OCI-LY3 (cell line): Measurements from ENCODE around the gene GATA5.

Source experiments
- H2AFZ ChIP-seq: fragments of 200-600, 300-600 bp; shearing (Covaris generic); 2 replicates; pipeline ENCODE4 v1.6.0; 2014; ENCODE audit warnings: antibody characterized with exemption, low read depth, low read length
- H3K27ac ChIP-seq: fragments of 200-600, 300-600 bp; sonication (generic); 2 replicates; pipeline ENCODE4 v1.5.1; 2014; ENCODE audit warnings: mild to moderate bottlenecking, low read length, moderate library complexity, mixed read lengths
- H3K27me3 ChIP-seq: fragments of 200-600, 300-600 bp; sonication (generic); 2 replicates; pipeline ENCODE4 v1.6.1; 2014; ENCODE audit warnings: low read depth, low read length, mixed read lengths
- H3K36me3 ChIP-seq: fragments of 200-600, 300-600 bp; sonication (generic); replicated peaks from 2 replicates; pipeline ENCODE3; 2014; ENCODE audit warnings: low read depth, low read length, mixed read lengths
- H3K4me1 ChIP-seq: fragments of 300-600, 200-600 bp; sonication (generic); 2 replicates; pipeline ENCODE4 v1.6.1; 2014; ENCODE audit warnings: low read length, mixed read lengths
- H3K4me2 ChIP-seq: fragments of 200-600, 300-600 bp; sonication (generic); 2 replicates; pipeline ENCODE4 v1.6.1; 2014; ENCODE audit warnings: low read length, mixed read lengths
- H3K4me3 ChIP-seq: fragments of 300-600, 200-600 bp; sonication (generic); 2 replicates; pipeline ENCODE4 v1.5.1; 2014; ENCODE audit warnings: antibody characterized with exemption, mild to moderate bottlenecking, low read length, moderate library complexity
- H3K79me2 ChIP-seq: fragments of 300-600, 200-600 bp; shearing (Covaris generic); 2 replicates; pipeline ENCODE4 v1.6.1; 2014; ENCODE audit warnings: mild to moderate bottlenecking, low read length, mixed read lengths
- H3K9ac ChIP-seq: fragments of 300-600, 200-600 bp; shearing (Covaris generic); 2 replicates; pipeline ENCODE4 v1.6.0; 2014; ENCODE audit warnings: mild to moderate bottlenecking, low read length, moderate library complexity
- H3K9me3 ChIP-seq: fragments of 200-600, 300-600 bp; shearing (Covaris generic); 2 replicates; pipeline ENCODE4 v1.6.1; 2014; ENCODE audit warnings: low read length, mixed read lengths; ENCODE audit not compliant: insufficient read depth
- H4K20me1 ChIP-seq: fragments of 200-600, 300-600 bp; sonication (generic); 2 replicates; pipeline ENCODE4 v1.6.1; 2016; ENCODE audit warnings: low read length, mixed read lengths; ENCODE audit not compliant: insufficient read depth
- CTCF ChIP-seq: fragments of 200-600, 300-600 bp; sonication (generic); IDR thresholded peaks from 2 replicates; pipeline ENCODE4 v1.5.1; 2014; ENCODE audit warnings: antibody characterized with exemption, low read length, low read depth
- EZH2phosphoT487 ChIP-seq: fragments of 200-600 bp; shearing (Covaris generic); IDR thresholded peaks from 2 replicates; pipeline ENCODE4 v1.6.1; 2018; ENCODE audit warnings: antibody characterized with exemption, mixed run types, low read depth

The GATA5 gene

GRCh38 chr20:62457098-62457497 is 18.7 kb downstream of the GATA5 start:
- Histone ChIP-seq H3K9me3 (no peaks in the 10 kb centered on the region), H2AFZ (no peak overlapping the region), H3K27ac (no peak overlapping the region), H3K27me3 (peaks cover 18% of the 10 kb centered on the region), H3K36me3 (no peaks in the 10 kb centered on the region), H4K20me1 (no peaks in the 10 kb centered on the region), H3K4me1 (no peaks in the 10 kb centered on the region), H3K9ac (no peak overlapping the region), H3K79me2 (no peaks in the 10 kb centered on the region), H3K4me3 (no peak overlapping the region), H3K4me2 (no peak overlapping the region)
- TF ChIP-seq CTCF (no peak), EZH2phosphoT487 (no peak)

- Histone ChIP-seq H3K27me3 (peaks cover 18% of the 10 kb centered on the region), H2AFZ (no peak overlapping the region), H3K4me1 (no peaks in the 10 kb centered on the region), H3K9ac (no peak overlapping the region), H3K79me2 (no peaks in the 10 kb centered on the region), H4K20me1 (no peaks in the 10 kb centered on the region), H3K27ac (no peak overlapping the region), H3K4me2 (no peak overlapping the region), H3K4me3 (no peak overlapping the region), H3K9me3 (no peaks in the 10 kb centered on the region), H3K36me3 (no peaks in the 10 kb centered on the region)
- no peak for TF ChIP-seq EZH2phosphoT487
- TF ChIP-seq CTCF = no peak
Measured at GRCh38 chr20:62455929-62456328, 19.9 kb downstream of the GATA5 start.

- Histone ChIP-seq H3K9ac (no peak overlapping the region), H3K36me3 (no peaks in the 10 kb centered on the region), H2AFZ (no peak overlapping the region), H3K4me2 (no peak overlapping the region), H3K27ac (no peak overlapping the region), H3K4me1 (no peaks in the 10 kb centered on the region), H3K4me3 (no peak overlapping the region), H4K20me1 (no peaks in the 10 kb centered on the region), H3K9me3 (no peaks in the 10 kb centered on the region), H3K27me3 (peaks cover 18% of the 10 kb centered on the region), H3K79me2 (no peaks in the 10 kb centered on the region)
- TF ChIP-seq CTCF = no peak
- no peak for TF ChIP-seq EZH2phosphoT487
Measured at GRCh38 chr20:62454904-62455636, 20.7 kb downstream of the GATA5 start.

- H3K4me2 ChIP-seq = no peak overlapping the region
- H3K4me1 ChIP-seq = no peaks in the 10 kb centered on the region
Measured at GRCh38 chr20:62453186-62453808, 22.5 kb downstream of the GATA5 start.

More at GRCh38 chr20:62453186-62453808, 22.5 kb downstream of the GATA5 start:
- H4K20me1 ChIP-seq = no peaks in the 10 kb centered on the region
- no peaks in the 10 kb centered on the region for H3K9me3 ChIP-seq
- H3K9ac ChIP-seq = no peak overlapping the region
- peaks cover 18% of the 10 kb centered on the region for H3K27me3 ChIP-seq
- no peak overlapping the region for H2AFZ ChIP-seq
- H3K36me3 ChIP-seq = no peaks in the 10 kb centered on the region
- H3K27ac ChIP-seq = no peak overlapping the region
- no peak for TF ChIP-seq EZH2phosphoT487
- TF ChIP-seq CTCF = no peak
- no peaks in the 10 kb centered on the region for H3K79me2 ChIP-seq
- H3K4me3 ChIP-seq = no peak overlapping the region
